HG03135 (cell line): ENCODE measurements around the gene HLCS.

ENCODE experiments used
- ATAC-seq: cut with Tn5 transposase; IDR thresholded peaks from one replicate; pipeline ENCODE4 v1.9.1; 2021; ENCODE audit warnings: mild to moderate bottlenecking, moderate library complexity; ENCODE audit not compliant: unreplicated experiment

The HLCS gene

GRCh38 chr21:36985751-36986594, 19.5 kb upstream of the HLCS start:
- no peak for ATAC-seq

GRCh38 chr21:36981977-36982700, 15.7 kb upstream of the HLCS start:
- no peak for ATAC-seq

DNA sequence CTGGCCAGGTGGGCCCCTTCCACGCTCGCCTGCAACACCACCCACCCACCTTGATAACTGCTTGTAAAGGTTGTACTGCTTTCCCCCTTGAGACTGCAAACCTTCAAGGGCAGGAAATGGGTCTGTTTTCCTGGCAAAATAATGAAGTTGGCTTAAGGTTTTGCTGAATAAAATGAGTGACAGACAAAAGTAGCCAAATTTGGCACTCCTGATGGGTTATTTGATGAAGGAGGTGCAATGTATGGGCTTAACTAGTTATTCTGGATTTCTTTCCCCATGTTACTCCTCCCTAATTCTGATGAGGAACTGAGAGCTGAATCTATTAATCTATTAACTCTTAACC, 14.6 kb upstream of the HLCS start:
- no peak for ATAC-seq

DNA sequence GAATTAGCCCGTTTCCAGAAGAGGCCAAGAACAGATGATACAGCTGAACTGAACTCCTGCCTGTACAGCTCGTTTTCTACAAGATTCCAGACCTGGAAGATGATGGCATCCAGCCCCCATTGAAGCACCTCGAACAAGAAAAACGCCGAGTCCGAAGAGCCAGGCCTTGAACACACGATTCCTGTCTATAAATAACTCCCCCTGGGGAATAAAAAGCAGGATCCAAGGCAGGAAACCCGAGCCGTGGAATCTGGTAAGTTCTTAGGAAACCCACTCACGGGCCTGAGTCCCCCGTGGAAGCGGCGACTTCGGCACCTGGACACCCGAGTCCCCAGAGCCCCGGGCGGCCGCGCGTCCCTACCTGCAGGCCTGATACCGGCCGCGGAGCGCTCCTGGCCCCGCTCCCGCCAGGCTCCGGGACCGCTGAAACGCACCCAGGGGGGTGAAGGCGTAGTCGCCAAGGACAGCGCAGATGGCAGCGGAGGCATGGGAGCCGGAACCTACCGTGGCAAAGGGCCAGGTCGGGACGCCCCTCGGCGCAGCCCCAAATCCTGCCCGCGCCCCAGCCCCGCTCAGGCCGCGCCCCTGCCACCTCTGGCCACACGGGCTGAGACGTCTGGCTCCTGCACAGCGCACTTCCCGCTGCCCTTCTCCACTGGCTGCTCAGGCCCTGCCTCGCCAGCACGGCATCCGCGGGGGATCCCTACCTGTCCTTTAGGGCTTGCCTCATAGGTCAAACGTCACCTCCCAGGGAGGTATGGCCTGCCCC, 14.0 kb upstream of the HLCS start:
- ATAC-seq, result no peak

DNA sequence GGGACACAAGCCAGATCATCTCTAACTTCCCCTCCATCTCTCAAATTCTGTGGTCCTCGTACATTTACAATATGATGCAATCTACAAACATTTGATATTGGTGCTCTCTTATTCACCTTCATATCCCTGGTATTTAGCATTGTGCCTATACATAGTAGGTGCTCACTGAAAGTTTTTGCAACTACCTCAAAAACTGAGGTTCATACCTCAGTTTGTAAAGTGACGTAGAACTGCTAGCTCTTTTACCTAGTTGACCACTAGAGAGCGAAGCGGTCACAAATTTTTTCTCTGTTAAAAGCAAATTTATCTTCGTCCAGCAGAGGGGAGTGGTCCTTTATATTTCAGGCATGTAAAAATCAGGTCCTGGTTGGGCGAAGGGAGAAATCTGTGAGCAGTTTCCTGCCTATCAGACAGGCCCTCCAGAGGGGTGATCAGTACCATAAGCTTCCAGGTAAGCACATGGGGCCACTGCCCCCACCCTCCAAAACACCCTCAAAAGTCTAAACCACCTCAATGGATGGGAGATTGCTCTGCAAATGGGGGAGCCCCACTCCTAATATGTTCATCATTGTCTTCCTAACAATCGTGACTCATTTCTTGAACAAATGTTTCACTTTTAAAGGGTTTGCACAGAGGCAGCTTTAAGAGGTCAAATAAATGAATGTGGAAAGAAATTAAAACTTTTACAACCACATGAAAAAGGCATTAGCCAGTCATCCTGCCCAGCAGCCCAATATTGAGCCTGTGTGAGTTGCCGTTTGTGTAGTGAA, 10.6 kb upstream of the HLCS start:
- ATAC-seq, result peak; percentile 63

DNA sequence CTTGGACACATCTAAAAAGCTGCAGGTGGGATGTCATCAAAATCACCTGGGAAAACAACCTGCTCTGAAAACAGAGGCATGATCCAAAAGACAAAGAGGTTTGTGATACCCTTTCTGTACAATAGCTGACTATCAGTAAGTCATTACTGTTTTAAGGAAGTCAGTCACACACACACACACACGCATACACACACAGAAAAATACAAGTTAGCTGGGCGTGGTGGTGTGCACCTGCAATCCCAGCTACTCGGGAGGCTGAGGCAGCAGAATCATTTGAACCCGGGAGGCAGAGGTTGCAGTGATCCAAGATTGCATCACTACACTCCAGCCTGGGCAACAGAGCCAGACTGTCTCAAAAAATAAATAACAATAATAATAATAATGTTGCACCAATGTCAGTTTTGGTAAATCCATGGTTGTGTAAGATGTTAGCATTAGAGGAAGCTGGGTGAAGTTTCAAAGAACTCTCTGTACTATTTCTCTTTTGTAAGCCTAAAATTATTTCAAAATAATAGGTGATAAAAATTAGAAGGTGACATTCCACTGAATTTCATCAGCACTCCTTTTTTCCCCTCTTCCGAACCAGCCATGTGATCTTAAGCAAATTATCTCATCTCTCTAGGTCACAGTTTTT, 9.9 kb upstream of the HLCS start:
- no peak for ATAC-seq

GRCh38 chr21:36974851-36975192, 8.4 kb upstream of the HLCS start:
- no peak for ATAC-seq

GRCh38 chr21:36973986-36974850, 7.7 kb upstream of the HLCS start:
- ATAC-seq, result no peak

DNA sequence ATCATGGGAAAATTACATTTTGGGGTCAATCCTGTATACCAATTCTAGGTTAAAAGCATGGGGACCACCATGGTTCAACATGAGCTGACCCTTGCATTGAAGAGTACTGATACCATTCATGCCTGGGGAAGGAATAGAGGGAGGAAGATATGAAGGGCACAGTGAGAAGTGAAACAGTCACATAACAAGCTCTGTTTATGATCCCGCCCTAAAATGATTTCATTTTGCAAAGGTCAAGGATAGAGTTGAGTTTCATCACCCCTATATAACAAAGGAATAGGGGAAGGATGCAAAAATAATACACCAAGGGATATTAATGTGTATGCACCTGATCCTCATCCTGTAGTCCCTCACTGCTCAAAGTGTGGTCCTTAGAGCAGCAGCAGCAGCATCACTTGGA, 2.5 kb upstream of the HLCS start:
- no peak for ATAC-seq

DNA sequence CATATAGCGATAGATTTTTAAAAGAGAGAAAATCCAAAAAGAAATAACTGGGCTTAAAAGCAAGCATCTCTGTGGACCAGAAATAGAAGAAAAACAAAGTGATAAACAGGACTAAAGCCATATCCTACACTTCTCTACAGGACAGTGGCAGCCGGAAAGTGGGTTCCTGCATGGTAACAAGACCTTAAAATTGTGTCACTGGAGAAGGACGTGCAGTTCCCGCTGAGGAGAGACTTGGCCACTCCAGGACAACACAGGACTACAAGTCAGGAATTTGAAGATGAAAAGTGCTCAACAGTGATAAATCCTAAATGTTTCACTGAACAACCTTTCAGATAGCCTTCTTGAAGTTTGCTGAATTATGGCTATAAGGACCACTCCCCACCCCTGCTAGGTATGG, 1.9 kb upstream of the HLCS start:
- ATAC-seq, result no peak

GRCh38 chr21:36966821-36967768, 626 bp upstream of the HLCS start:
- ATAC-seq, result peak; percentile 28

DNA sequence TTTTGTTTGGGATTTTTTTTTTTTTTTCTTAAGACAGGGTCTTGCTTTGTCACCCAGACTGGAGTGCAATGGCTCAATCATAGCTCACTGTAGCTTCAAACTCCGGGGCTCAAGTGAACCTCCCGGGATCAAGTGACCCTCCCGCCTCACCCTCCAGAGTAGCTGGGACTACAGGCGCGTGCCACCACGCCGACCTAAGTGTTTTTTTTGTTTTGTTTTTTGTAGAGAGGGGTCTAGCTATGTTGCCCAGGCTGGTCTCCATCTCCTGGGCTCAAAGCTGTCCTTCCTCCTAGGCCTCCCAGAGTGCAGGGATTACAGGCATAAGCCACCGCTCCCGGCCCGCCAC, 776 bp downstream of the HLCS start:
- no peak for ATAC-seq

- ATAC-seq, result no peak
These were observed 1.4 kb downstream of the HLCS start for GRCh38 chr21:36964827-36965719.

- ATAC-seq, result no peak
These were observed 2.1 kb downstream of the HLCS start for GRCh38 chr21:36964398-36964797.

DNA sequence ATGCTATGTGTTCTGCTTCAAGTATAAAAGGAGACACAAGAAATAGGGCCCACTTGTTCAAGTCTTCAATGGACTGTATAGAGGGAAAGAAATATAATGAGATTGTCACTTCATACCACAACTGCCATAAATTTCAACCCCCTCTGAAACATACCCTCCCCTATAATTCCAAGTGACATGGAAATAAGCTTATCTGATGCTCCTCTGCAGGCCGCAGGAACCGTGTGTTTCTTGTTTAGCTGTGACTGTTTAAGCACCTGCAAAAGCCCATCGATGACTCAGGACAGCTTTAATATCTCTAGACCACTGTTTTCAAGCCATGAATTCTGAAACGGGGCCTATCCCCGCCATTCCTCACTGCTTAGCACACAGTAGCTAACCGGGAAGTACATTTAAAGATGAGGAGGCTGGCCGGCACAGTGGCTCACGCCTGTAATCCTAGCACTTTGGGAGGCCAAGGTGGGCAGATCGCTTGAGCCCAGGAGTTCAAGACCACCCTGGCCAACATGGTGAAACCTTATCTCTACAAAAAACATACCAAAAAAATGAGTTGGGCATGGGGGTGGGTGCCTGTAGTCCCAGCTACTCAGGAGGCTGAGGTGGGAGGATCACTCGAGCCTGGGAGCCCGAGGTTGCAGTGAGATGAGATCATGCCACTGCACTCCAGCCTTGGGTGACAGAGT, 4.2 kb downstream of the HLCS start:
- no peak for ATAC-seq

DNA sequence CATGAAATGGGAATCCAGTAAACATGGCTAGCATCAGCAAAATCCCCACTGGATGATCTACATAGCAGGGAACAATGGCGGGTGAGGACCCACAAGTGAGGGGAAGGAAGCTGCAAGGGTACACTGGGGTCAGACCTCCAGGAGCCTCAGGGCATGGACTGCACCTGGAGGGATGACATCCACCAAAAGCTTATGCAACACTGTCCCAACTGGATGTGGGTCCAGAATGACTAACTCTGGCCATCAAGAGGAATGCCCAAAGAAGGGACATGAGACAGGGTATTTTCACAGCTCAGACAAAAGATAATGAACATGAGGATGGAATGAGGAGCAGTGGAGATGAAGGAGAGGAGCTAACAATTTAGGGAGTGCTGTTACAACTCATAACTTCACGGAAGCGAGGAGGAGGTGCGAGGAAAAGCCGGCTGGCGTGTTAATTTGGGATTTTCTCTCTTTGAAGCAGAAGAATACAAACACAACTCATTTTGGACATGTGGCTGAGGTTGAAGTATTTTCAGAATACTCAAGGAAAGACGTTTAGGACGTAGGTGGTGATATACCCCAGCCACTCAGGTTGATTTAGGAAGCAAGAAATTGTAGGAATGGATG, 5.7 kb downstream of the HLCS start:
- no peak for ATAC-seq
